ENCODE measurements around the gene NR1H4.

- TF ChIP-seq EGR1 (IDR thresholded peaks at IDR 0.05; ENCODE audit: borderline replicate concordance, low read depth, low read length) (no peak), RNF2 (IDR thresholded peaks at IDR 0.05; ENCODE audit: borderline replicate concordance, low read depth, low read length, missing control alignments, poor library complexity, severe bottlenecking) (no peak), RFX5 (IDR thresholded peaks at IDR 0.05; ENCODE audit: borderline replicate concordance, low read depth, low read length) (no peak), POLR2A (IDR thresholded peaks at IDR 0.05; ENCODE audit: control extremely low read depth in 1 of 2, low read depth in 2 of 2, low read length in 2 of 2) (no peak), CEBPB (IDR thresholded peaks at IDR 0.05; ENCODE audit: low read depth, low read length) (no peak), SUZ12 (IDR thresholded peaks at IDR 0.05; ENCODE audit: low read length) (no peak)
- TF ChIP-seq, protein P1, sequence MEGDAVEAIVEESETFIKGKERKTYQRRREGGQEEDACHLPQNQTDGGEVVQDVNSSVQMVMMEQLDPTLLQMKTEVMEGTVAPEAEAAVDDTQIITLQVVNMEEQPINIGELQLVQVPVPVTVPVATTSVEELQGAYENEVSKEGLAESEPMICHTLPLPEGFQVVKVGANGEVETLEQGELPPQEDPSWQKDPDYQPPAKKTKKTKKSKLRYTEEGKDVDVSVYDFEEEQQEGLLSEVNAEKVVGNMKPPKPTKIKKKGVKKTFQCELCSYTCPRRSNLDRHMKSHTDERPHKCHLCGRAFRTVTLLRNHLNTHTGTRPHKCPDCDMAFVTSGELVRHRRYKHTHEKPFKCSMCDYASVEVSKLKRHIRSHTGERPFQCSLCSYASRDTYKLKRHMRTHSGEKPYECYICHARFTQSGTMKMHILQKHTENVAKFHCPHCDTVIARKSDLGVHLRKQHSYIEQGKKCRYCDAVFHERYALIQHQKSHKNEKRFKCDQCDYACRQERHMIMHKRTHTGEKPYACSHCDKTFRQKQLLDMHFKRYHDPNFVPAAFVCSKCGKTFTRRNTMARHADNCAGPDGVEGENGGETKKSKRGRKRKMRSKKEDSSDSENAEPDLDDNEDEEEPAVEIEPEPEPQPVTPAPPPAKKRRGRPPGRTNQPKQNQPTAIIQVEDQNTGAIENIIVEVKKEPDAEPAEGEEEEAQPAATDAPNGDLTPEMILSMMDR (IDR thresholded peaks at IDR 0.05; ENCODE audit: control extremely low read depth in 1 of 3, insufficient read depth in 1 of 3, low read depth in 1 of 3, low read length in 3 of 3): no peak
- TF ChIP-seq, protein P2, sequence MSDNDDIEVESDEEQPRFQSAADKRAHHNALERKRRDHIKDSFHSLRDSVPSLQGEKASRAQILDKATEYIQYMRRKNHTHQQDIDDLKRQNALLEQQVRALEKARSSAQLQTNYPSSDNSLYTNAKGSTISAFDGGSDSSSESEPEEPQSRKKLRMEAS (IDR thresholded peaks at IDR 0.05): no peak
- TF ChIP-seq, protein P3, sequence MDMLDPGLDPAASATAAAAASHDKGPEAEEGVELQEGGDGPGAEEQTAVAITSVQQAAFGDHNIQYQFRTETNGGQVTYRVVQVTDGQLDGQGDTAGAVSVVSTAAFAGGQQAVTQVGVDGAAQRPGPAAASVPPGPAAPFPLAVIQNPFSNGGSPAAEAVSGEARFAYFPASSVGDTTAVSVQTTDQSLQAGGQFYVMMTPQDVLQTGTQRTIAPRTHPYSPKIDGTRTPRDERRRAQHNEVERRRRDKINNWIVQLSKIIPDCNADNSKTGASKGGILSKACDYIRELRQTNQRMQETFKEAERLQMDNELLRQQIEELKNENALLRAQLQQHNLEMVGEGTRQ (IDR thresholded peaks at IDR 0.05; ENCODE audit: low read length): no peak
Observed at GRCh38 chr12:100503228-100503628, 29.6 kb downstream of the NR1H4 start.

Data from H1 (cell line).